H1 (cell line): Measurements from ENCODE around the gene NEURL1. TPM values are rescaled to one million over a fixed set of nuclear protein-coding genes. Genes with fewer than 3 reads are reported as not detected.
"Not testable (repeated sequence)": the region's sequence is repeated elsewhere in the genome, so short reads cannot be mapped to it uniquely, and the experiment has no call there.

ENCODE experiments used
- CTCF ChIA-PET: fragments of 300-600 bp; sonication (Branson Sonifier 250); formaldehyde crosslinking; loops from one replicate; lab custom pipeline; 2021; ENCODE audit not compliant: partially characterized antibody; lab: Charles Lee
- POLR2A ChIA-PET: fragments of 300-600 bp; sonication (Branson Sonifier 250); formaldehyde crosslinking; loops from one replicate; lab custom pipeline; 2021; ENCODE audit warnings: inconsistent platforms; ENCODE audit not compliant: partially characterized antibody; lab: Charles Lee
- DNase-seq, 2 experiments: peaks; one replicate each; pipeline versions ENCODE4 v3.0.0 to v3.0.0-alpha.2; 2010 to 2022; ENCODE audit warnings: low spot score in 2 of 2, low read depth in 1 of 2, mixed read lengths in 1 of 2
- FAIRE-seq: peaks from 2 replicates; lab custom pipeline; 2011; peaks lifted over from hg19 to GRCh38; lab: Jason Lieb, UNC
- H2AFZ ChIP-seq: 2 replicates; pipeline ENCODE4 v1.8.1; 2012; ENCODE audit warnings: low read length, inconsistent platforms
- H2AK5ac ChIP-seq: 2 replicates; pipeline ENCODE4 v1.6.1; 2013; ENCODE audit warnings: low read depth, low read length
- H2BK120ac ChIP-seq: replicated peaks from 2 replicates; pipeline ENCODE3; 2013; ENCODE audit warnings: low read depth, low read length, inconsistent platforms
- H2BK12ac ChIP-seq: 2 replicates; pipeline ENCODE4 v1.6.1; 2013; ENCODE audit warnings: low read depth, low read length
- H2BK15ac ChIP-seq: 2 replicates; pipeline ENCODE4 v1.6.1; 2013; ENCODE audit warnings: low read length
- H2BK20ac ChIP-seq: 2 replicates; pipeline ENCODE4 v1.6.1; 2013; ENCODE audit warnings: low read length
- H2BK5ac ChIP-seq: 2 replicates; pipeline ENCODE4 v1.6.1; 2013; ENCODE audit warnings: low read depth, low read length
- H3K14ac ChIP-seq: 2 replicates; pipeline ENCODE4 v1.6.1; 2013; ENCODE audit warnings: inconsistent platforms; ENCODE audit not compliant: insufficient read length
- H3K18ac ChIP-seq: 2 replicates; pipeline ENCODE4 v1.6.1; 2013; ENCODE audit warnings: low read length; ENCODE audit errors: extremely low read depth
- H3K23ac ChIP-seq: 2 replicates; pipeline ENCODE4 v1.6.1; 2013; ENCODE audit warnings: inconsistent platforms; ENCODE audit not compliant: insufficient read length
- H3K23me2 ChIP-seq: 2 replicates; pipeline ENCODE4 v1.6.1; 2013; ENCODE audit warnings: low read depth, low read length
- H3K27ac ChIP-seq: 2 replicates; pipeline ENCODE4 v1.6.1; 2011; ENCODE audit warnings: low read depth, low read length, inconsistent platforms
- H3K27me3 ChIP-seq, 4 experiments: replicated peaks in 1 of 4; 1 replicate in 1 of 4; 2 replicates in 3 of 4; pipeline versions ENCODE4 v1.6.1 to v1.8.1; 2011 to 2013; ENCODE audit warnings: low read length in 3 of 4, mild to moderate bottlenecking in 3 of 4, inconsistent platforms in 2 of 4, mixed read lengths in 2 of 4, moderate library complexity in 1 of 4; ENCODE audit not compliant: control insufficient read depth in 3 of 4, insufficient read depth in 3 of 4; ENCODE audit errors: extremely low read depth in 1 of 4
- H3K36me3 ChIP-seq, 4 experiments: 2 replicates each; pipeline versions ENCODE4 v1.6.1 to v1.8.1; 2011 to 2013; ENCODE audit warnings: mild to moderate bottlenecking in 4 of 4, low read length in 3 of 4, moderate library complexity in 2 of 4, control low read depth in 1 of 4, inconsistent platforms in 1 of 4; ENCODE audit not compliant: insufficient read depth in 4 of 4, control insufficient read depth in 2 of 4
- H3K4ac ChIP-seq: replicated peaks from 2 replicates; pipeline ENCODE3; 2013; ENCODE audit warnings: low read length, low read depth, mixed read lengths, inconsistent platforms; ENCODE audit not compliant: insufficient read length
- H3K4me1 ChIP-seq, 4 experiments: replicated peaks in 1 of 4; 1 replicate in 1 of 4; 2 replicates in 3 of 4; pipeline versions ENCODE4 v1.6.1 to v1.8.1; 2011 to 2013; ENCODE audit warnings: low read length in 3 of 4, inconsistent platforms in 2 of 4, mixed read lengths in 1 of 4; ENCODE audit not compliant: insufficient read depth in 4 of 4, control insufficient read depth in 3 of 4
- H3K4me2 ChIP-seq, 2 experiments: 2 replicates each; pipeline versions ENCODE4 v1.6.1 to v1.8.1; 2011 to 2013; ENCODE audit warnings: low read depth in 2 of 2, low read length in 2 of 2, control low read depth in 1 of 2, inconsistent platforms in 1 of 2, mild to moderate bottlenecking in 1 of 2; ENCODE audit not compliant: insufficient read depth in 1 of 2
- H3K4me3 ChIP-seq, 4 experiments: fragments of 200-600, 300-600 bp in 1 of 4; sonication (generic), shearing (Covaris generic), sonication (Bioruptor Twin) in 1 of 4; 2 replicates each; pipeline versions ENCODE4 v1.5.1 to v1.8.1; 2011 to 2016; ENCODE audit warnings: low read length in 4 of 4, low read depth in 3 of 4, control low read depth in 2 of 4, inconsistent platforms in 2 of 4, mild to moderate bottlenecking in 2 of 4, mixed read lengths in 1 of 4, moderate library complexity in 1 of 4; ENCODE audit not compliant: insufficient read depth in 2 of 4; ENCODE audit errors: extremely low read depth in 1 of 4
- H3K56ac ChIP-seq: replicated peaks from 2 replicates; pipeline ENCODE3; 2013; ENCODE audit warnings: low read depth, mild to moderate bottlenecking, mixed read lengths, low read length, inconsistent platforms; ENCODE audit not compliant: insufficient read length
- H3K79me1 ChIP-seq: 2 replicates; pipeline ENCODE4 v1.6.1; 2013; ENCODE audit warnings: low read depth, low read length, control low read depth
- H3K79me2 ChIP-seq, 2 experiments: 2 replicates each; pipeline versions ENCODE4 v1.6.1 to v1.8.1; 2012 to 2013; ENCODE audit warnings: low read length in 2 of 2, mild to moderate bottlenecking in 2 of 2, inconsistent platforms in 1 of 2; ENCODE audit not compliant: insufficient read depth in 2 of 2, control insufficient read depth in 1 of 2
- H3K9ac ChIP-seq, 4 experiments: replicated peaks in 1 of 4; 1 replicate in 1 of 4; 2 replicates in 3 of 4; pipeline versions ENCODE4 v1.6.1 to v1.8.1; 2011 to 2013; ENCODE audit warnings: low read depth in 3 of 4, low read length in 3 of 4, control low read depth in 2 of 4, mild to moderate bottlenecking in 2 of 4, moderate library complexity in 2 of 4, inconsistent platforms in 1 of 4; ENCODE audit errors: extremely low read depth in 1 of 4
- H3K9me3 ChIP-seq, 2 experiments: 2 replicates each; pipeline versions ENCODE4 v1.6.1 to v1.8.1; 2012 to 2013; ENCODE audit warnings: mild to moderate bottlenecking in 2 of 2, moderate library complexity in 2 of 2, control low read depth in 1 of 2, inconsistent platforms in 1 of 2, low read depth in 1 of 2, low read length in 1 of 2, mixed read lengths in 1 of 2; ENCODE audit not compliant: insufficient read depth in 2 of 2
- H4K20me1 ChIP-seq, 2 experiments: replicated peaks in 1 of 2; 2 replicates each; pipeline versions ENCODE3 to v1.8.1; 2011 to 2013; ENCODE audit warnings: inconsistent platforms in 2 of 2, low read length in 2 of 2, mild to moderate bottlenecking in 1 of 2; ENCODE audit not compliant: insufficient read depth in 2 of 2, control insufficient read depth in 1 of 2
- H4K5ac ChIP-seq: 2 replicates; pipeline ENCODE4 v1.6.1; 2013; ENCODE audit warnings: low read length, low read depth, mixed read lengths, inconsistent platforms; ENCODE audit not compliant: insufficient read length
- H4K8ac ChIP-seq: 2 replicates; pipeline ENCODE4 v1.8.0; 2013; ENCODE audit warnings: mild to moderate bottlenecking, moderate library complexity, low read length, inconsistent platforms; ENCODE audit not compliant: insufficient read depth; ENCODE audit errors: extremely low read depth
- H4K91ac ChIP-seq: replicated peaks from 2 replicates; pipeline ENCODE3; 2013; ENCODE audit warnings: low read length, mixed read lengths, inconsistent platforms; ENCODE audit not compliant: insufficient read length
- WGBS, 2 experiments: shearing (Covaris generic) in 1 of 2; methylation state at CpG; one replicate each; pipeline versions ENCODE4 v1.1.6 to v1.1.7; 2013 to 2015; ENCODE audit warnings: low lambda C conversion rate in 2 of 2, mixed read lengths in 2 of 2, inconsistent platforms in 1 of 2, low coverage in 1 of 2, missing lambda C conversion rate in 1 of 2; ENCODE audit not compliant: insufficient replicate concordance in 2 of 2, insufficient coverage in 1 of 2, insufficient read length in 1 of 2; ENCODE audit errors: extremely low coverage in 1 of 2, missing lambda C conversion rate in 1 of 2; 5-methylcytosine and 5-hydroxymethylcytosine counted together
- polyA plus RNA-seq, 7 experiments: library from polyadenylated mRNA; depleted of rRNA in 3 of 7; stranded (reverse) in 5 of 7; unstranded in 2 of 7; fragments of >200 nt in 5 of 7; fragments of 200-250 nt in 2 of 7; gene quantifications; 1 replicate in 5 of 7; 2 replicates in 1 of 7; 4 replicates in 1 of 7; pipeline versions ENCODE4 v1.2.1 to v1.2.3, GENCODE V29; 2011 to 2013; ENCODE audit warnings: missing spikeins in 2 of 7, mixed read lengths in 2 of 7
- total RNA-seq: library from RNA; stranded (reverse); fragmentation: NEBNext Ultra II Directional; extraction: Animal tissue kit (Norgen Biotek cat#: 25700); gene quantifications from 2 replicates; pipeline ENCODE4 v1.2.1, GENCODE V29; 2021

The NEURL1 gene
- total and polyA plus RNA-seq, 2 of the 8 experiments (the other 6 are each of a cell fraction or from before 2014, with no cell fraction given) = 0.54 to 0.58 TPM

GRCh38 chr10:103522006-103522405 lies 28.5 kb downstream of the NEURL1 start:
- CTCF ChIA-PET, H4K20me1 ChIP-seq, H2BK120ac ChIP-seq, H3K4me1 ChIP-seq, H2BK5ac ChIP-seq, DNase-seq, H2AFZ ChIP-seq, H3K4me2 ChIP-seq, H3K9me3 ChIP-seq, H3K56ac ChIP-seq, H3K27me3 ChIP-seq, H3K79me1 ChIP-seq, H3K79me2 ChIP-seq, H4K8ac ChIP-seq, H2AK5ac ChIP-seq, H2BK20ac ChIP-seq, H3K18ac ChIP-seq, FAIRE-seq, POLR2A ChIA-PET, H3K4ac ChIP-seq, H4K91ac ChIP-seq, H4K5ac ChIP-seq, H3K27ac ChIP-seq, H3K23me2 ChIP-seq, H3K9ac ChIP-seq, H2BK15ac ChIP-seq, H3K23ac ChIP-seq, H2BK12ac ChIP-seq, H3K4me3 ChIP-seq, H3K14ac ChIP-seq, H3K36me3 ChIP-seq: not testable (repeated sequence)
- WGBS, 2 experiments = 86% methylated on average over 7 of the region's 7 CpGs; no CpG with 5 or more reads in 1 of the 2 experiments
